GM10266 (cell line): ENCODE measurements around the gene FRYL.

ENCODE experiments used
- DNase-seq: peaks from one replicate; pipeline ENCODE4 v3.0.0; 2012; ENCODE audit errors: extremely low spot score
- CTCF ChIP-seq: IDR thresholded peaks from 2 replicates; pipeline ENCODE4 v1.5.1; 2012; ENCODE audit warnings: mild to moderate bottlenecking, low read depth; ENCODE audit not compliant: control insufficient read depth, insufficient read depth; ENCODE audit errors: missing control alignments

FRYL gene

GRCh38 chr4:48665555-48666186 lies 114.4 kb downstream of the FRYL start:
- TF ChIP-seq CTCF: no peak
- DNase-seq: no peak

GRCh38 chr4:48664938-48665337 lies 115.1 kb downstream of the FRYL start:
- TF ChIP-seq CTCF: no peak

GRCh38 chr4:48661391-48661790 lies 118.7 kb downstream of the FRYL start:
- DNase-seq: no peak
- TF ChIP-seq CTCF: no peak

More at GRCh38 chr4:48664938-48665337, 115.1 kb downstream of the FRYL start:
- no peak for DNase-seq

- no peak for DNase-seq
- TF ChIP-seq CTCF: no peak
Observed at GRCh38 chr4:48660347-48660746, 119.7 kb downstream of the FRYL start.

- no peak for DNase-seq
- no peak for TF ChIP-seq CTCF
Observed at GRCh38 chr4:48654015-48654664, 125.9 kb downstream of the FRYL start.

- no peak for TF ChIP-seq CTCF
- no peak for DNase-seq
Observed at GRCh38 chr4:48653217-48654014, 126.7 kb downstream of the FRYL start.
